Vagina (tissue), 2 donors: Measurements from ENCODE around the gene SEC24A.

Experiments used
- POLR2A ChIP-seq, 2 donors: fragments of 450-650 bp; IDR thresholded peaks; one replicate each; pipeline ENCODE4 v1.6.1; 2017; ENCODE audit warnings: antibody characterized with exemption in 2 of 2, mild to moderate bottlenecking in 2 of 2, moderate library complexity in 2 of 2
- POLR2AphosphoS5 ChIP-seq, 2 donors: sonication (generic); formaldehyde crosslinking; IDR thresholded peaks; one replicate each; pipeline ENCODE4 v1.9.0; 2017; ENCODE audit warnings: antibody characterized with exemption in 2 of 2, mild to moderate bottlenecking in 2 of 2, low read depth in 1 of 2; ENCODE audit not compliant: insufficient read depth in 1 of 2
- TF ChIP-seq, protein P1 (sequence below), 3 experiments: fragments of 450-650 bp in 2 of 3; fragments of 200-600 bp in 1 of 3; sonication (generic) in 1 of 3; IDR thresholded peaks; one replicate each; pipeline ENCODE4 v1.5.1; 2017 to 2019; ENCODE audit warnings: antibody characterized with exemption in 3 of 3, mild to moderate bottlenecking in 2 of 3, moderate library complexity in 2 of 3

DNA sequence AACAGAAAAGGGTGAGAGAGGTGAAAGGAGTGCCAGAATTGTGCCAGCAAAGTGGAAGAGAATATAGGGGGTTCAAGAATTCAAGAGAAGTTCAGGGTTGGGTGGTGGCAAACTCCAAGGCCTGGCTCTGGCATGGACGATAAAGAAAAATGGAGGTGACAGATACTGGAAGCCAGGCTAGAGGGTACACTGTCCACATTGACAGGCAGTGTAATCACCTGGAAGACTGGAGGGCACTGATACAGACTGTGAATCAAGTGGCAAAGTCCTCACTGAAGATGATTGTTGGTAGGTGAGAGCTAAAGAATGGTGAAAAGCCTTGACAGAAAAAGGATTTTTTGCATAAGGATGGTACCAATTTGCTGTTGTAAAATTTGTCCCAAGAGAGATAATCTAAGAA is 23.0 kb upstream of the SEC24A start:
- TF ChIP-seq, protein P1, sequence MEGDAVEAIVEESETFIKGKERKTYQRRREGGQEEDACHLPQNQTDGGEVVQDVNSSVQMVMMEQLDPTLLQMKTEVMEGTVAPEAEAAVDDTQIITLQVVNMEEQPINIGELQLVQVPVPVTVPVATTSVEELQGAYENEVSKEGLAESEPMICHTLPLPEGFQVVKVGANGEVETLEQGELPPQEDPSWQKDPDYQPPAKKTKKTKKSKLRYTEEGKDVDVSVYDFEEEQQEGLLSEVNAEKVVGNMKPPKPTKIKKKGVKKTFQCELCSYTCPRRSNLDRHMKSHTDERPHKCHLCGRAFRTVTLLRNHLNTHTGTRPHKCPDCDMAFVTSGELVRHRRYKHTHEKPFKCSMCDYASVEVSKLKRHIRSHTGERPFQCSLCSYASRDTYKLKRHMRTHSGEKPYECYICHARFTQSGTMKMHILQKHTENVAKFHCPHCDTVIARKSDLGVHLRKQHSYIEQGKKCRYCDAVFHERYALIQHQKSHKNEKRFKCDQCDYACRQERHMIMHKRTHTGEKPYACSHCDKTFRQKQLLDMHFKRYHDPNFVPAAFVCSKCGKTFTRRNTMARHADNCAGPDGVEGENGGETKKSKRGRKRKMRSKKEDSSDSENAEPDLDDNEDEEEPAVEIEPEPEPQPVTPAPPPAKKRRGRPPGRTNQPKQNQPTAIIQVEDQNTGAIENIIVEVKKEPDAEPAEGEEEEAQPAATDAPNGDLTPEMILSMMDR (IDR thresholded peaks at IDR 0.05), result no peak
- TF ChIP-seq POLR2A (IDR thresholded peaks at IDR 0.05) (no peak), POLR2AphosphoS5 (IDR thresholded peaks at IDR 0.05; ENCODE audit: insufficient read depth in 1 of 2, low read depth in 1 of 2) (no peak)
